Measurements from ENCODE around the gene HIVEP1. TPM values are rescaled to one million over a fixed set of nuclear protein-coding genes. Genes with fewer than 3 reads are reported as not detected.

Gene HIVEP1
- total and polyA plus RNA-seq, 3 experiments from 2014 or later, result 2.8 to 37.1 (median 33.5) TPM

DNA sequence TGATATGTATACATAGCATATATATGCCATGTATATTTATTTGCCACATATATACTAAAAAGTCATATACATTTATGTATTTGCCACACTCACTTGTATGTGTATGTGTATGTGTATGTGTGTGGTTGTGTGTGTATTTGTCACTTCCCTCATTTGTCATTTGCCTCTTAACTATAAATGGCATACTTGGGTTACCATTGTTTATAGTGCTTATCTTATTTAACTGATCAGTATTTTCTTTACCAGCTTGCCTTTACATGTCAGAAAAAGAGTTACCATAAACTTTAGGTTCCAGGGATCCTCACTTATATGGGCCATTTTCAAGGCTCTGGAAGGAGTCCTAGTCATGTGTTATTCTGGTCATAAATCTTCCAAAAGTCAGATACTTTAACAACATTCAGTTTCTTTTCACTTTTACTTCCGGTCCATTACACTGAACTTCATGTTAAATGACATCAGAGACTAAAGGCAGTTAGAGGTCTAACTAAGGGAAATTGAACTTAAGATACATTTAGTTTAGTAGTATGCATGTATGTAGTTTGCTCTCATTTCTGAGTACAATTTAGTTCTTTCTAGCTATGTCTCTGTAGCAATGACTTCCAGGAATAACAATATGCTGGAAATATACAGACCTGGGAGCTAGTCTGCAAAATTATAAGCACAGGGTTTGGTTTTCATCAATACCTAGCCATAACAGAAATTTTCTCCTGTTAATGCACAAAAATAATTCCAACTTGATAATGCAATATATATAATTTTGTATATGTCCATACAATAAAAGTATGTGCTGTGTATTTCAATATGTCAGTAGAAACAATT is 33.7 kb upstream of the HIVEP1 start:
- Mint-ChIP-seq H3K36me3 (peaks cover 0 to 3% (median 0%) of the 10 kb centered on the region in 3 donors), H3K4me1 (peaks cover 9 to 21% (median 17%) of the 10 kb centered on the region in 3 donors), H3K27me3 (peaks cover 0 to 9% of the 10 kb centered on the region in 2 donors), H3K27ac (peak overlapping the region in 1 of 8 donors; percentile 72), H3K9me3 (no peaks in the 10 kb centered on the region), H3K4me3 (no peak overlapping the region)
- DNase-seq, result peak in 1 of 5 donors; percentile 8
- Histone ChIP-seq H3K9me3 (ENCODE audit: low read length) (no peaks in the 10 kb centered on the region), H3K4me1 (ENCODE audit: insufficient read depth, low read length) (no peaks in the 10 kb centered on the region), H3K36me3 (ENCODE audit: insufficient read depth, low read length) (no peaks in the 10 kb centered on the region), H3K4me3 (ENCODE audit: low read length) (no peak overlapping the region), H3K27ac (ENCODE audit: low read depth, low read length) (no peak overlapping the region), H3K27me3 (ENCODE audit: insufficient read depth, low read length, poor library complexity, severe bottlenecking) (no peaks in the 10 kb centered on the region)
- CTCF ChIA-PET, result no interaction called here
- POLR2A ChIA-PET, result no interaction called here

DNA sequence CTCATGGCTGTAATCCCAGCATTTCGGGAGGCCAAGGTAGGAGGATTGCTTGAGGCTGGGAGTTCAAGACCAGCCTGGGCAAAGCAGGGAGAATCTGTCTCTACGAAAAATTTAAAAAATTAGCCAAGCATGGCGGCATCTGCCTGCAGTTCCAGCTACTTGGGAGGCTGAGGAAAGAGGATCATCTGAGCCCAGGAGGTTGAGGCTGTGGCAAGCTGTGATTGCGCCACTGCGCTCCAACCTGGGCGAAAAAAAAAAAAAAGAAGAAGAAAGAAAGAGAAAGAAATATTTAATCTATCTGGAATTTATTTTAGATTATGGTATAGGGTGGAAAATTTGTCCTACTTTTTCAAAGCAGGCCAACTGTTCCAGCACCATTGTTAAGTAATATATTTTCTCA is 32.2 kb upstream of the HIVEP1 start:
- Histone ChIP-seq H3K36me3 (ENCODE audit: insufficient read depth, low read length) (no peaks in the 10 kb centered on the region), H3K27ac (ENCODE audit: low read depth, low read length) (no peak overlapping the region), H3K27me3 (ENCODE audit: insufficient read depth, low read length, poor library complexity, severe bottlenecking) (no peaks in the 10 kb centered on the region), H3K4me1 (ENCODE audit: insufficient read depth, low read length) (no peaks in the 10 kb centered on the region), H3K9me3 (ENCODE audit: low read length) (no peaks in the 10 kb centered on the region), H3K4me3 (ENCODE audit: low read length) (no peak overlapping the region)
- H3K36me3 Mint-ChIP-seq, result peaks cover 0 to 3% (median 0%) of the 10 kb centered on the region in 3 donors
- CTCF ChIA-PET, result no interaction called here
- no peaks in the 10 kb centered on the region for H3K9me3 Mint-ChIP-seq
- no peak overlapping the region for H3K4me3 Mint-ChIP-seq
- no peak for DNase-seq
- POLR2A ChIA-PET, result no interaction called here
- peaks cover 8 to 20% (median 14%) of the 10 kb centered on the region in 3 donors for H3K4me1 Mint-ChIP-seq
- peaks cover 0 to 11% of the 10 kb centered on the region in 2 donors for H3K27me3 Mint-ChIP-seq
- no peak overlapping the region for H3K27ac Mint-ChIP-seq

GRCh38 chr6:11983306-11983705 is 28.8 kb upstream of the HIVEP1 start:
- POLR2A ChIA-PET, result no interaction called here
- no peaks in the 10 kb centered on the region for H3K9me3 ChIP-seq (ENCODE audit: low read length)
- H3K4me1 ChIP-seq (ENCODE audit: insufficient read depth, low read length), result no peaks in the 10 kb centered on the region
- no peaks in the 10 kb centered on the region for H3K36me3 Mint-ChIP-seq
- no peaks in the 10 kb centered on the region for H3K27me3 ChIP-seq (ENCODE audit: insufficient read depth, low read length, poor library complexity, severe bottlenecking)
- no peak overlapping the region for H3K4me3 ChIP-seq (ENCODE audit: low read length)
- peaks cover 0 to 25% of the 10 kb centered on the region in 2 donors for H3K27me3 Mint-ChIP-seq
- H3K27ac ChIP-seq (ENCODE audit: low read depth, low read length), result no peak overlapping the region
- no peak overlapping the region for H3K4me3 Mint-ChIP-seq
- CTCF ChIA-PET, result interaction anchor here (0.9 kb wide), 1 partner anchor 9 kb away, joined by 3 read pairs; no protein-coding TSS in a partner anchor
- H3K36me3 ChIP-seq (ENCODE audit: insufficient read depth, low read length), result no peaks in the 10 kb centered on the region
- DNase-seq, result no peak
- no peaks in the 10 kb centered on the region for H3K9me3 Mint-ChIP-seq
- peaks cover 0 to 2% (median 1%) of the 10 kb centered on the region in 3 donors for H3K4me1 Mint-ChIP-seq
- H3K27ac Mint-ChIP-seq, result no peak overlapping the region

GRCh38 chr6:11987386-11987785 is 24.7 kb upstream of the HIVEP1 start:
- ChIA-PET POLR2A (no interaction called here), CTCF (no interaction called here)
- peaks cover 0 to 33% of the 10 kb centered on the region in 2 donors for H3K27me3 Mint-ChIP-seq

DNA sequence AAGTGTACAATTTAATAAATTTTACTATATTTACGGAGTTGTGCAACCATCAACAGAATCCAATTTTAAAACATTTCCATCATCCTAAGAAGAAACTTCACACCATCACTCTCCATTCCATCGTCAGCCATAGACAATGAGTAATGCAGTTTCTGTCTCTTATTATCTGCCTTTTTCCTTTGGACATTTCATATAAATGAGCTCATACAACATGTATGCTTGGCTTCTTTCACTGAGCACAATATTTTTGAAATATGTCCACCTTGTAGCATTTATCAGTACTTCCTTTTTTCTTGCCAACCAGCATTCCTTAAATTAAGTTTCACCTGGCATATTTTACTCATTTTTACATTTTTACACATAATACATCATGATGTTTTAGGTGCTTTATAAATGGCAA is 22.7 kb upstream of the HIVEP1 start:
- H3K27ac Mint-ChIP-seq, result no peak overlapping the region
- H3K27me3 ChIP-seq (ENCODE audit: insufficient read depth, low read length, poor library complexity, severe bottlenecking), result no peaks in the 10 kb centered on the region
- no peaks in the 10 kb centered on the region for H3K4me1 Mint-ChIP-seq
- no peaks in the 10 kb centered on the region for H3K9me3 ChIP-seq (ENCODE audit: low read length)
- POLR2A ChIA-PET, result no interaction called here
- no peaks in the 10 kb centered on the region for H3K36me3 ChIP-seq (ENCODE audit: insufficient read depth, low read length)
- no peaks in the 10 kb centered on the region for H3K4me1 ChIP-seq (ENCODE audit: insufficient read depth, low read length)
- H3K27ac ChIP-seq (ENCODE audit: low read depth, low read length), result no peak overlapping the region
- H3K36me3 Mint-ChIP-seq, result no peaks in the 10 kb centered on the region
- no peak overlapping the region for H3K4me3 ChIP-seq (ENCODE audit: low read length)
- H3K27me3 Mint-ChIP-seq, result peaks cover 0 to 31% of the 10 kb centered on the region in 2 donors
- CTCF ChIA-PET, result no interaction called here
- DNase-seq, result no peak
- no peaks in the 10 kb centered on the region for H3K9me3 Mint-ChIP-seq
- no peak overlapping the region for H3K4me3 Mint-ChIP-seq

More at GRCh38 chr6:11987386-11987785, 24.7 kb upstream of the HIVEP1 start:
- Mint-ChIP-seq H3K4me3 (no peak overlapping the region), H3K4me1 (no peaks in the 10 kb centered on the region), H3K9me3 (no peaks in the 10 kb centered on the region), H3K27ac (no peak overlapping the region), H3K36me3 (no peaks in the 10 kb centered on the region)
- H3K36me3 ChIP-seq (ENCODE audit: insufficient read depth, low read length), result no peaks in the 10 kb centered on the region
- no peaks in the 10 kb centered on the region for H3K9me3 ChIP-seq (ENCODE audit: low read length)
- H3K4me1 ChIP-seq (ENCODE audit: insufficient read depth, low read length), result no peaks in the 10 kb centered on the region
- DNase-seq, result no peak
- H3K27me3 ChIP-seq (ENCODE audit: insufficient read depth, low read length, poor library complexity, severe bottlenecking), result no peaks in the 10 kb centered on the region
- H3K27ac ChIP-seq (ENCODE audit: low read depth, low read length), result no peak overlapping the region
- H3K4me3 ChIP-seq (ENCODE audit: low read length), result no peak overlapping the region

DNA sequence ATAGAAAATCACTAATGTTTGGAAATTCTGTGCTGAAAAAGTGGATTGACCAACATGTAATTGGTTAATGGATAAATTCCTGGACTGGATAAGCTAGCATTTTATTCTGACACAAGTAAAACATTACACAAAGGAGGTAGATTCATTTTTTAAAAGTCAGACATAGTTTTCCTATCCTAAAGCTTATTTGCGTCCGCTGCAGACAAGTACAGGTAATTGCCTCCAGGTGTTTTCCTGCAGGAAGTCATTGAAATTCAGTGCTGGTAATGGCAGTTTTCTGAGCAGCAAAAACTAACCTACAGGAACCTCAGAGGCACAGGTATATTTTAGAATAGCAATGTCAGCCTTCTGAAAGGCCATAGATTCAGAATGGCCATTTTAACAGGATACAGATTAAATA is 20.0 kb upstream of the HIVEP1 start:
- Histone ChIP-seq H3K4me3 (ENCODE audit: low read length) (no peak overlapping the region), H3K4me1 (ENCODE audit: insufficient read depth, low read length) (no peaks in the 10 kb centered on the region), H3K27ac (ENCODE audit: low read depth, low read length) (no peak overlapping the region), H3K9me3 (ENCODE audit: low read length) (no peaks in the 10 kb centered on the region), H3K36me3 (ENCODE audit: insufficient read depth, low read length) (no peaks in the 10 kb centered on the region), H3K27me3 (ENCODE audit: insufficient read depth, low read length, poor library complexity, severe bottlenecking) (no peaks in the 10 kb centered on the region)
- Mint-ChIP-seq H3K27me3 (peaks cover 4 to 27% of the 10 kb centered on the region in 2 donors), H3K36me3 (no peaks in the 10 kb centered on the region), H3K4me1 (no peaks in the 10 kb centered on the region), H3K9me3 (no peaks in the 10 kb centered on the region), H3K27ac (no peak overlapping the region), H3K4me3 (no peak overlapping the region)
- ChIA-PET CTCF (interaction anchor here (1.1 kb wide), 1 partner anchor 8 kb away, joined by 3 read pairs; no protein-coding TSS in a partner anchor), POLR2A (no interaction called here)
- DNase-seq, result no peak

GRCh38 chr6:11994875-11995461 is 17.1 kb upstream of the HIVEP1 start:
- H3K9me3 Mint-ChIP-seq, result no peaks in the 10 kb centered on the region
- H3K4me1 Mint-ChIP-seq, result no peaks in the 10 kb centered on the region
- no peak overlapping the region for H3K27ac ChIP-seq (ENCODE audit: low read depth, low read length)
- no peaks in the 10 kb centered on the region for H3K4me1 ChIP-seq (ENCODE audit: insufficient read depth, low read length)
- no peaks in the 10 kb centered on the region for H3K27me3 ChIP-seq (ENCODE audit: insufficient read depth, low read length, poor library complexity, severe bottlenecking)
- DNase-seq, result no peak
- H3K36me3 ChIP-seq (ENCODE audit: insufficient read depth, low read length), result no peaks in the 10 kb centered on the region
- ChIA-PET CTCF (no interaction called here), POLR2A (no interaction called here)
- H3K27ac Mint-ChIP-seq, result no peak overlapping the region
- no peaks in the 10 kb centered on the region for H3K9me3 ChIP-seq (ENCODE audit: low read length)
- H3K36me3 Mint-ChIP-seq, result no peaks in the 10 kb centered on the region
- peaks cover 7% of the 10 kb centered on the region in 2 donors for H3K27me3 Mint-ChIP-seq
- no peak overlapping the region for H3K4me3 Mint-ChIP-seq
- H3K4me3 ChIP-seq (ENCODE audit: low read length), result no peak overlapping the region

DNA sequence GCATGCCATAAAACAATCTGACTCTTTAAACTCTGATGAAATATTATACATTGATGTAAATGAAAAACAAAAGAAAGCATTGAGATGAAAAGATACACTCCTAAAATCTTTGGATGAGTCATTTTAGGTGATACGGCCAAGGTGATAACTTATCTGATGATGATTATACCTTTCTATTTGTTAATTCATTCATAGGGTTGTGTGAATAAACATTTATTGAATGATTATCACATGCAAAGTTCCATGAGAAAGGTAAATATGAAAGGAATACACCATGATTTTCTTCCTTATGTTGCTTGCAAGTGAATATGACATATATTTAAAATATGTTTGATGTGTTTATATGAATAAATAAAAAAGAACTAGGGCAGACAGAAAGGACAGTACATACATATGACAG is 15.4 kb upstream of the HIVEP1 start:
- Histone ChIP-seq H3K36me3 (ENCODE audit: insufficient read depth, low read length) (no peaks in the 10 kb centered on the region), H3K9me3 (ENCODE audit: low read length) (no peaks in the 10 kb centered on the region), H3K27ac (ENCODE audit: low read depth, low read length) (no peak overlapping the region), H3K4me1 (ENCODE audit: insufficient read depth, low read length) (no peaks in the 10 kb centered on the region), H3K27me3 (ENCODE audit: insufficient read depth, low read length, poor library complexity, severe bottlenecking) (no peaks in the 10 kb centered on the region), H3K4me3 (ENCODE audit: low read length) (no peak overlapping the region)
- no peaks in the 10 kb centered on the region for H3K9me3 Mint-ChIP-seq
- peaks cover 7% of the 10 kb centered on the region in 2 donors for H3K27me3 Mint-ChIP-seq
- CTCF ChIA-PET, result no interaction called here
- H3K27ac Mint-ChIP-seq, result no peak overlapping the region
- no peaks in the 10 kb centered on the region for H3K36me3 Mint-ChIP-seq
- POLR2A ChIA-PET, result no interaction called here
- H3K4me1 Mint-ChIP-seq, result no peaks in the 10 kb centered on the region
- no peak overlapping the region for H3K4me3 Mint-ChIP-seq
- no peak for DNase-seq

Data from CD8-positive, alpha-beta memory T cell (primary cell).